ENCODE measurements around the gene ABCD1. TPM values are rescaled to one million over a fixed set of nuclear protein-coding genes. Genes with fewer than 3 reads are reported as not detected.
"Not testable (repeated sequence)": the region's sequence is repeated elsewhere in the genome, so short reads cannot be mapped to it uniquely, and the experiment has no call there.

The ABCD1 gene
- 13.5 TPM for polyA plus RNA-seq (ENCODE audit: insufficient read length)

DNA sequence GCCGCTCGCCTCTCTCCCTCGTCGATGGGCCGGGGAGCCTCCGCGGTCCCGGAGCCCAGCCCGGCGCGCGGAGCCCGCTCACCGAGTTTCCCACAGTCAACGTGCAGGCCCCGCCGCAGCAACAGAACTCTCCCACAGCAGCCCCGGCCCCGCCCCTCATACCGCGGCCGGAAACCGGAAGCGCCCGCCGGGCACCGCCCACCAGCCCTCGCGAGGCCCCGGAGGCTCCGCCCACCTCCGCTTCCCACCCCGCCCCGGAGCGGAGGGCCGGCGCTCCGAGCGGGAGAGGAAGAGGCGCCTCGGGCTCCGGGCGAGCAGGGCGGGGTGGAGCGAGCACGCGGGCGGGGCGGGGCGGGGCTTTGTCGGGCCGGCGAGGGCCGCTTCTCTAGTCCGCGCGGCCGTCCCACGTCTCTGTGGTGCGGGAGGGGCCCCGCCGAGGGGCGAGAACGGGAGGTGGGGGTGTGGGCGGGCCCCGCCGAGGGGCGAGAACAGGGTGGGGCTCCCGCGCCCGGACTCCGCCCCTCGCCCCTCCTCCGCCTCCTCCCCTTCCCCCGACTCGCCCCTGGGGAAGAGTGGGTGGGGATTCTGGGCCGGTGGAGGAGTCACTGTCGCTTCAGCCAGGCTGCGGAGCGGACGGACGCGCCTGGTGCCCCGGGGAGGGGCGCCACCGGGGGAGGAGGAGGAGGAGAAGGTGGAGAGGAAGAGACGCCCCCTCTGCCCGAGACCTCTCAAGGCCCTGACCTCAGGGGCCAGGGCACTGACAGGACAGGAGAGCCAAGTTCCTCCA, at the start of gene ABCD1, which contains the start of gene BCAP31:
TSS of gene ABCD1 (plus strand) at position 605 of the 787 bp plus-strand sequence. CDS start 411 bp downstream, outside the sequence.
TSS of gene BCAP31 (minus strand) at position 136 of the 787 bp plus-strand sequence. CDS start 1,143 bp downstream, outside the sequence.
- peak; percentile 88 for DNase-seq

DNA sequence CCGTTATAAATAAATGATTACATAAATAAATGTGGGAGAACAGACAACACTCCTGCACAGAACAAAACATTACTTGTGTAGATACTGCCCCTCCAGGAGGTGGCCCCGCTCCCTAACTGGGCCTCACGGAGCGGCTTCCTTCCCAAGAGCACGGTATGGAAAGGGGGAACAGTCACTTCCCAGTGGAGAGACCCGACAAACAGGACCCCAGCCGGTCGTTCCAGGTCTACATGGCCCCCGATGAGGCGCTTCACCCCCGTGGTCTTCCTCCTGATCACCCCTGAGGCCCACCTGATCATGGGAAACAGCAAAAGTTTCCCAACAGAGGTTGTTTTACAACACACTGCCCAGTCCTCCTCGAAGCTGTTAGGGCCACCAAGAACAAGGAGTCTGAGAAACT, 43.5 kb upstream of the ABCD1 start:
- DNase-seq = no peak

DNA sequence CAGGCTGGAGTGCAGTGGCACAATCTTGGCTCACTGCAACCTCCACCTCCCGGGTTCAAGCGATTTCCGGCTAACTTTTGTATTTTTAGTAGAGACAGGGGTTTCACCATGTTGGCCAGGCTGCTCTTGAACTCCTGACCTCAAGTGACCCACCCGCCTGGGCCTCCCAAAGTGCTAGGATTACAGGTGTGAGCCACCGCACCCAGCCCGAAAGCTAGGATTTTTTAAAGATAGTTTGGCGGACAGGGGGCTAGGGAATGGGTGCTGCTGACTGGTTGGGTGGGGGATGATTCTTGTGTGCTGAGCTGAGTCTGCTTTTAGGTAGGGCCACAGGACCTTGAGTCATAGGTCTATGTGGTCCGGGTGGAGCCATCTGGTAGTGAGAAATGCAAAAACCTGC, 41.2 kb upstream of the ABCD1 start:
- DNase-seq = not testable (repeated sequence)

DNA sequence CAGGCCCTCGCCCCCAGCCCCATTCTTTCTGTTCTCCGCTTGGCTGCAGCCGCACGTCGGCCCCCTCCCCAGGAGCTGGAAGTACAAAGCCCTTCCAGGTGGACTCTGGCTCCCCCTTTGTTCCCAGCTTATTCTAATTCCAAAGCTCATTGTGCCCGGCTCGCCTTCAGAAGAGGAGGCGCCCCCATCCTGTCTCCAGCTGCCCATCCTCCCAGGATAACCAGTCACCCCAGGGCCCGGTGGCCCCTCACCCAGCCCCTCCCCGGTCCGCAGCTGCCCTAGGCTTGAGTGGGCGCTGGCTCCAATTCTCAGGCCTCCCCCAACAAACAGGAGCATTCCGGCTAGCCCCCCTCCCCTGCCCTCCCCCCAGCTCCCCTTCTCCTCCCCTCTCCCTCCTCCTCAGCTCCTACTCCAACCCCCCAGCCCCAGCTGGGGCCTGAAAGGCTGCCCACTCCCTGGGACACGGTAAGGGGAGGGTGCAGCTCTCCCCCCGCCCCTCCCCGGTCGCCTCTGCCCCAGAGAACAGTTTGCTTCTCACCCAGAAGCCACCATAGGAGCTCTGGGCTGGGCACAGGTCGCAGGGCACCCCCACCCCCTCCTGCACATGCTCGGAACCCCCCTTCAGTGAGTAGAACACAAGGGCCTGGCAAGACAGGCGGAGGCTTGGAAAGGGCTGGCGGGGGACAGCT, 40.0 kb upstream of the ABCD1 start:
- DNase-seq = no peak

DNA sequence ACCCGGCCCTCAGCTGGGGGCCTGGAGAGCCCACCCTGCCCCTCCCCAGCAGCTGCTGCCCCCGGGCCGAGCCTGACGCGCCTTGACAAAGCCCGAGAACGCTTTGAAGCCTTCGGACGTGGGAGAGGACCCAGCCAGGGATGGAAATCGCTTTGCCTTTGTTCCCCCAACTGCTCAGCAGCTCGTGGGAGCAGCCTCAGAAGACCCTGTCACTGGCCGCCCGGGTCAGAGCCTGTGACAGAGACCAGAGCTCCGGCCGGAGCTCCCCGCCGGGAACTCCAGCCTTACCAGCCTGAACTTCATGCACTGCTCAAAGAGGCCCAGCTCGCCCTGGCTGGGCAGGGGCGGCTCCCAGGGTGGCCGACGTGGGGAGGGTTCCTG, 39.5 kb upstream of the ABCD1 start:
- DNase-seq = no peak

DNA sequence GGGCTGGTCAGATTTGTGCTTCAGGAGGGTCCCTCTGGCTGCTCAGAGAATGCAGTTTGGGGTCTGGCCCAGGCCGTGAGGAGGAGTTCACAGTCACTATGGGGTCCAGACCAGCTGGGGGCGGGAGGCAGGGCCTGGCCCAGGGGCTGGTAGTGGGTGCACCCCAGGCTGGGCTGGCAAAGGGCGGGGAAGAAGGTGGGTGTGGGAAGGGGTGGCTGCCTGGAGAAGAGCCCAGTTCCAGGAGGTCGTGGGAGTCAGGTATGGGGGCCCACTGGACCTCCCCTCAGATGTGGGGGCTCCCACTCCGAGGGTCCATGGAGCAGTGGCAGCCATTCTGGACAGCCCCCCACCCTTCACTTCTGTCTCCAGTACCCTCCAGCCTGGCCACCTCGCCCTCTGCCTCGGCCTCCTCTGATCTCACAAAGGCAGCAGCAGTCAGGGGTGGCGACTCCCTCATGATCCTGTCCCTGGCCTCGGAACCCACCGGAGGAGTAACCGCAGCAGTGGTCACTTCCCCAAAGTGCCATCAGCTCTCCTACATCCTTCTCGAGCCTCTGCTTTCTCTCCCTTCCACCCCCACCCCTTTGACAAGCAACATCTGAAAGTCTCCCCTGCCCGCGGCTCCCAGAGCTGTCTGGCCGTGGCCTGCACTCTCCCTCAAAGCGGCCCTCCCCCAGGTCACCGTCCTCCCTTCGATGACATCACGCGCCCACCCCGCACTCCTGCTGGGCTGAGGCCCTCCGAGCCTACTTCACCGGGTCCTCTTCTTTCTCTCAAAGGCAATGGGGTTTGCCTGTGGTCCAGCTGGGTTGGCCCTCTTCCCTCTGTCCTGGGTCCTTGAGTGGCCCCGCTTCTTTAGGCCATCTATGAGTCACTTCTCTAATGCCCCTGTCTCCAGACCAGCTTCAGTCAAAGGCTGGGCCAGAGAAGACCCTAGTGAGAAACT, 38.6 kb upstream of the ABCD1 start:
- no peak for DNase-seq

DNA sequence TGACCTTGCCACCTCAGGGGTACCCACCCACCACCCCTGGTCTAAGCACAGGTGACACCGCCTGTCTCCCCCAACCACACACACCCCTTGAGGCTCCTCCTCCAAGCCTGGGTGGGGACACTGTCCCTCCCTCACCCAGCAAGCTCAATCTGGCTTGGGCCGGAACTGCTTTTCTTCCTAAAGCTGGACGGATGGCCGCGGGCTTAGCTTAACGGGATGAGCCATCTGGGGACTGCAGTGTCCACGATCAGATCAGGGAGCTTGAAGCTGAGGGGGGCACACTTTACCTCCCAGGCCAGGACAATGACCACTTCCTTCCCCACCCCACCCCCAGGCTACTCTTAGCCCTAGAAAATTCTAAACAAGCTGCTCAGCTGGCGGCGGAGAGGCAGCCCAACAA, 37.9 kb upstream of the ABCD1 start:
- no peak for DNase-seq

DNA sequence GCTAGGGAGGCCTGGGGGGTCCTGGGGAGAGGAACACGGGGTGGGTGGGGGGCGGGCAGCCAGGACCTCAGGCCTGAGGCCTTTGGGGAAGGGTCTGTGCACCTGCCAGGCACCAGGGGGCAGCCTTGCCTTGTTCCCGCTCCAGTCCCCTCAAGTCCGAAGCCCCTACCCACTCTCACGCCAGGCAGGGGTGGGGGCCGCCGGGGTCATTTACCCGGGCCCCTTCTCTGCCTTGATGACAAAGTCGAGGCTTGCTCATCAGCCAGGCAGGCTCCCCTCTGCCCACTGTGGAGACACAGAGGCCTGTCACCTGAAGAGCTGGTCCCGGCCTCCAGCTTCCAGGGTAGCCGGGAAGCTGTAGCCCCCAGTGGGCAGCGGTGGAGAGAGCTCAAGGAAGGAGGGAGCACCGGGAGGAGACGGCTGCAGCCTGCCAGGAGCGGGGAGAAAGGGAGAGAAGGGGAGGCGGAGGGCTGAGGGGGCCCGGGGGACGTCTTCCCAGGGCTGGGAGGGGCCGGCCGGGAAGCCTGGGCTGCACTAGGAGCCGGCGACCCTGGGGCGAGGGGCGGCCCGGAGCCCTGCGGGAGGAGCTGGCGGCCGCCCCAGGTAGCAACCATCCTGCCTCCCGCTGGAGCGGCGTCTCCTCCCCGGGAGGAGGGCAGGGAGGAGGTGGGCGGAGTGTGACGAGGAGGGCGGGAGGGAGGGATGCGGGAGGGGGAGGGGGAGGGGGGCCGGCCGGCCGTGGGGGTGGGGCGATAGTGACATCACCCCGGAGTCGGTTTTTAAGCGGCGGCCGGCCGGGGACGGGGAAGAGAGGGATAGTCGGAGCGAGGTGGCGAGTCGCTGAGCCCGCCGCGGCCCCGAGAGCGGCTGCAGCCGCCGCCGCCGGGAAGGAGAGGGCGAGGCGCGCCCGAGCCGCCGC, 37.3 kb upstream of the ABCD1 start, which contains the start of gene SLC6A8:
TSS of gene SLC6A8 (plus strand) at position 806 of the 919 bp plus-strand sequence. CDS start 649 bp downstream, outside the sequence.
- peak; percentile 65 for DNase-seq

DNA sequence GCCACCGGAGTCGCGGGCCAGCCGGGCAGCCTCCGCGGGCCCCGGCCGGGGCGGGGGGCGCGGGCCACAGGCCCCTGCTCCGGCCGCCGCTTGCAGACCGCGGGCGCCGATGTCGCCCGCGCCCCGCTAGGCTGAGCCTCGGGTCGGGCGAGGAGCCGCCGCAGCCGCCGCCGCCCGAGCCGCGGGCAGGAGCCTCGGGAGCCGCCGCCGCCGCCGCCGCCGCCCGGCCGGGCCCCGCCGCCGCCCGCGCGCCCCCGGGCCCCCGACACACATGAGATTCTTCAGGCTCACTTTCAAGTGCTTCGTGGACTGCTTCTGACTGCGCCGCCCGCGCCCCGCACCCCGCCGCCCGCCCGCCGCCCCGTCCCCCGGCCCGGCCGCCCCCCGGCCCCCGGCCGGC, 36.6 kb upstream of the ABCD1 start:
- DNase-seq = no peak

DNA sequence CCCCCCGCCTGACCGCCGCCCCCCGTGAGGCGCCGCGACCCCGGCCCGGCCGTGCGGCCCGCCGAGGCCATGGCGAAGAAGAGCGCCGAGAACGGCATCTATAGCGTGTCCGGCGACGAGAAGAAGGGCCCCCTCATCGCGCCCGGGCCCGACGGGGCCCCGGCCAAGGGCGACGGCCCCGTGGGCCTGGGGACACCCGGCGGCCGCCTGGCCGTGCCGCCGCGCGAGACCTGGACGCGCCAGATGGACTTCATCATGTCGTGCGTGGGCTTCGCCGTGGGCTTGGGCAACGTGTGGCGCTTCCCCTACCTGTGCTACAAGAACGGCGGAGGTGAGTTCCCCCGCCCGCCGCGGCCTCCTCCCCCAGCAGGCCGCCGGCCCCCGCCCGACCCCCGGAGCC, 36.1 kb upstream of the ABCD1 start:
- DNase-seq = no peak

DNA sequence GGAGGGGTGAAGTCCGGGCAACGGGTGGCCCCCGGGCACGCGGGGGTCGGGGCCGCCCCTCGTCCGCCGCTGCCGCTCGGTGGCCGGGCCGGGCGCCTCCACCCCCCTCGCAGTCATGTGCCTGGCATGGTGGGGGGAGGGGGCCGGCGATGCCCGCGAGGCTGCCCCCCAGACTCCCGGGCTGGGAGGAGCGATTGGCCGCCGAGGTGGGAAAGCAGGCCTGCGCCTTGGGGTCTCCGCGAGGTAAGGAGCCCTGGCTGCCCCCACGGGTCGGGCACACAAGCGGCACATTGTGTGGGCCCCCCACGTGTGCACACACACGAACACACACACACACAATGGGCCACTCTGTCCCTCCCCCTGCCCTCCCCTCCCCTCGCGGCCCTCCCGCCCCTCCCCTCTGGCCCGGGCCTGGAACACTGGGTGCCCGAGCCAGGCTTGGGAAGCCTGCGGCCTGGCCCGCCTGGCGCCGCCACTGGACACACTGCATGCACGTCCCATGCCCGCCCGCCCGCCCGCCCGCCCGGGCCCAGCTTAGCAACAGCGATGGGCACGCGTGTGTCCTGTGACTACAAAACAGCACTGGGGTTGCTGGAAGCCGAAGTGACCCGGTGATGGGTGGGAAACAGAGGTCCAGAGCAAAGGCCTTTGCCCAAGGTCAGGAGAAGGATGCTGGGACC, 35.6 kb upstream of the ABCD1 start:
- DNase-seq = no peak

DNA sequence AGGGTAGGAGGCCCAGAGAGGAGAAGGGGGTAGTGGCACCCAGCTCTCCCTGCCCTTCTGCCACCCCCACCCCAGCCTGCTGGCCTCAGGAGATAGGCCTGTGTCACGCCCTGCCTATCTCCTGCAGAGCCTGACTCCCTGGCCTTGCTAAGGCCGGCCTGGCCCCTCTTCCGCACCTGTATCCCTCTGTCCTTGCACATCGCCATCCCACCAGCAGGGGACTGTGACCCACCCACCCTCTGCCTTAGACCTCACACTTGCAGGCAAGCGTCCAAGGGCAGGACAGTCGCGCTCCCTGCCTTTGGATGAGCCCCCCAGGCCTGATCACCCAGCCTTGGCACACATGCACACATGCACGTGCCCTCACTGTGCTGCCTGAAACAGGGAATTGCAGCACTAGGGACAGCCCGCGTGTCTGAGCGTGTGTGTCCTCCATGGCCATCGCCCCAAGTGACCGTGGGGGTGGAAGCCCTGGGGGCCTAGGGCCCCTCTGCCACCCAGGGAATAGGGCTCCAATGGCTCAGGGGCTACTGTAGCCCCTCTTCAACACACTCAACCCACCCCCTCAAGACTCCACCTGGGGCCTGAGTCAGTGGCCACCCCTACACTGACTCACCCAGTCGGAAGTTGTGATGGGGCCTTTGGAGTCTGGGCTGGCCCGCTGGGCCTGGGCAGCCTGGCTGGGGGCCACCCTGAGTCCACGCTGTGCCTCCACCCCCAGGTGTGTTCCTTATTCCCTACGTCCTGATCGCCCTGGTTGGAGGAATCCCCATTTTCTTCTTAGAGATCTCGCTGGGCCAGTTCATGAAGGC, 34.8 kb upstream of the ABCD1 start:
- no peak for DNase-seq

DNA sequence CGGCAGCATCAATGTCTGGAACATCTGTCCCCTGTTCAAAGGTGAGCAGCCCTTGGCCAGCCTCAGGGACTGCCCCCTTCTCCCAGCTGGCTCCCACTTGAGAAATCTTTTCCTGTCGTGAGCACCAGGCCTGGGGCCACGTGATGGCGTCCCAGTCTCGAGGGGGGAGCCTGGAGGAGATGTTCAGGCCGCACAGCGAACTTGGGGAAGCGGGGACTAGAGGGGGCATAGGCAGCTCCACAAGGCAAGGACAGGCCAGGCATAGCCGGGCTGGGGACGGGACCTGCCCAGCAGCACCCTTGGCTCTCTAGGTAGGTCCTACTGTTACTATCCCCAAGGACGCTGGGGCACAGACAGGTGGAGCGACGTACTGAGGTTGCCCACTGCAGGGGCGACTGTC, 34.2 kb upstream of the ABCD1 start:
- DNase-seq = no peak

DNA sequence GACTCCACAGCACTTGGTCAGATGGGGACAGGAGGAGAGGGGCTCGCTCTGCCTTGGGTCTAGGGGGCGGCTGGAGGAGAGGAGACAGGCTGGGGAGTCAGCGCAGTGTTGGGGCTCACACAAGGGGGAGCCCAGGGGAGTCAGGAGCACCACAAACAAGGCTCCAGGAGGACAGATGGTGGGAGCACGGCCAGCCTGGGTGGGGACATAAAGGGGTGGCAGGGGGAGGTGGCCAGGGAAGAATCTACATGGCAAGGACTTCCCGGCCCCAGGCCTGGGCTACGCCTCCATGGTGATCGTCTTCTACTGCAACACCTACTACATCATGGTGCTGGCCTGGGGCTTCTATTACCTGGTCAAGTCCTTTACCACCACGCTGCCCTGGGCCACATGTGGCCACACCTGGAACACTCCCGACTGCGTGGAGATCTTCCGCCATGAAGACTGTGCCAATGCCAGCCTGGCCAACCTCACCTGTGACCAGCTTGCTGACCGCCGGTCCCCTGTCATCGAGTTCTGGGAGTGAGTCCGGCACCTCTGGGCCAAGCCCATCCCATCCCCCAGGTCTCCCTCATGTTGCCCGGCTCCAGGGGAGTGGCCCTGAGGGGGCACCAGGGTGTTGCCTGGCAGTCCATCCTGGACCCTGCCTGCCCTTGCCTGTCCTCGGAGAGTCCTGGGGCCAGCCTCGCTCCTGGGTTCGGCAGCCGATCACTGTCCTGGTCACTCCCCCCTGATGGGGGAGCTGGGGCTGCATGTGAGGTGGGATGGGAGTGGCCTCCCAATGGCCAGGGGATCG, 33.4 kb upstream of the ABCD1 start:
- DNase-seq = not testable (repeated sequence)

DNA sequence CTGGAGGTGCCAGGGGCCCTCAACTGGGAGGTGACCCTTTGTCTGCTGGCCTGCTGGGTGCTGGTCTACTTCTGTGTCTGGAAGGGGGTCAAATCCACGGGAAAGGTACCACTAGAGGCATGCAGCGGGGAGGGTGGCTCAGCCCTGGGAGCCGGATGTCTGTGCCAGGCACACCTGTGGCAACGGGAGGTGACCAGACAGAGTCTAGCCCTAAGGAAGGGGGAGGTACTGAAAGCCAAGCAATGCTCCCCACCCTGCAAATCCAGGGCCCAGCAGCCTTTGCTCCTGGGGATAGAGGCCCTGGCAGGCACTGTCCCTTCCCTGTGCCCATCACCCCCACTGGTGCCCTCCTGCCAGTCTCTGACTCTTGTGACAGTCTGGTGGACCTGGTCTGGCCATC, 32.7 kb upstream of the ABCD1 start:
- DNase-seq = no peak

DNA sequence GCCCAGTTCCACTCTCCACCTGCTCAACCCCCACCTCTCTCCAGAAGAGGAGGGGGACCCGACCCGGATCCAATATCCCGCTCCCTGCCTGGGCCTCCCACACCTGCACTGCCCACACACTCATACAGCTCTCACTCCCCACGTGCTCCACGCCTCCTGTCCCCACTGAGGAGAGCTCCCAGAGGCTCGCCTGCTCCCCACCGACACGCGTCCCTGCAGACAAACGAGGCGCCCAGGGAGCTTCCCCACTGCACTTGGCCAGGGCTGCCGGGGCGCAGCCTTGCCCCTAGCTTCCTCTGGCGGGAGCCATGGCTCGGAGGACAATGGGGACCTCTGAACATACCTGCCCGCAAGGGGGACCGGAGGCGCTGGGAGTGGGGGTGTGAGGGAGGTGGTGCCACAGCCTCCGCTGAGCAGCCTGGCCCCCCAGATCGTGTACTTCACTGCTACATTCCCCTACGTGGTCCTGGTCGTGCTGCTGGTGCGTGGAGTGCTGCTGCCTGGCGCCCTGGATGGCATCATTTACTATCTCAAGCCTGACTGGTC, 32.0 kb upstream of the ABCD1 start:
- DNase-seq = no peak

DNA sequence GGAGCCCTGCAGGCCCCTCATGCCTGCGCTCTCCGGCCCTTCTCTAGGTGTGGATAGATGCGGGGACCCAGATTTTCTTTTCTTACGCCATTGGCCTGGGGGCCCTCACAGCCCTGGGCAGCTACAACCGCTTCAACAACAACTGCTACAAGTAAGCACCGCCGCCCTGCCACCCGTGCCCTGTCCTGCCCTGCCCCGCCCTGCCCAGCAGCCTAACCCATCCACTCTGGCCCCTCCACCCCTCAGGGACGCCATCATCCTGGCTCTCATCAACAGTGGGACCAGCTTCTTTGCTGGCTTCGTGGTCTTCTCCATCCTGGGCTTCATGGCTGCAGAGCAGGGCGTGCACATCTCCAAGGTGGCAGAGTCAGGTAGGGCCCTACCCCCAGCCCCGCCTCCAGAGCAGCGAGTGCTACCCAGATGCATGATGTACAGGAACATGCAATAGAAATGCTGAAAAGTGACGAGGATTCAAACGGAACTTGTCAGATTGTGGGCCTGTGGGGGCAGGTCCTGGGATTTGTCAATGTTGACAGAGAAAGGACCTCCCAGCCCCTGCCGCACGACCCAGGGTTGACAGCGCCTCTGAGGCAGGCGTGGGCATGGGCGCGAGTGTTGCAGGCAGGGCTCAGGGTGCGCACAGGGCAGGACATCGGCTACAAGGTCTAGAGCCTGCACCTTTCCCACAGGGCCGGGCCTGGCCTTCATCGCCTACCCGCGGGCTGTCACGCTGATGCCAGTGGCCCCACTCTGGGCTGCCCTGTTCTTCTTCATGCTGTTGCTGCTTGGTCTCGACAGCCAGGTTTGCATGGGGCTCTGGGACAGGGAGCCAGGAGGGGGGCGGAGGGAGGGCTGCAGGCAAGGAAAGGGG, 31.2 kb upstream of the ABCD1 start:
- no peak for DNase-seq

DNA sequence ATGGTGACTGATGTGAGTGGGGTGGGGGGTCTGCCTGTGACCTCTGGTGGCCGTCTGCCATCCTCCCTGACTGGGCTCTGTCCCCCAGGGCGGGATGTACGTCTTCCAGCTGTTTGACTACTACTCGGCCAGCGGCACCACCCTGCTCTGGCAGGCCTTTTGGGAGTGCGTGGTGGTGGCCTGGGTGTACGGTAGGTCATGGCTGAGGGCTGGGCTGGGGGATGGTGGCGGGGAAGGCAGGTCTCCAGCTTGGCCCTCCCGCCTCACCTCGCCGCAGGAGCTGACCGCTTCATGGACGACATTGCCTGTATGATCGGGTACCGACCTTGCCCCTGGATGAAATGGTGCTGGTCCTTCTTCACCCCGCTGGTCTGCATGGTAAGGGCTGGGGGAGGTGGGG, 30.4 kb upstream of the ABCD1 start:
- not testable (repeated sequence) for DNase-seq

Measured in hindlimb muscle (tissue), 1 donor.